ENCODE results near the gene PWWP2B. TPM values are rescaled to one million over a fixed set of nuclear protein-coding genes. Genes with fewer than 3 reads are reported as not detected.

The PWWP2B gene
- total RNA-seq, 8 experiments from 2014 or later = 4.6 to 12.7 (median 8.9) TPM

Other genes starting within 250 kb of the PWWP2B start
- gene DPYSL4, start 210.3 kb upstream of the PWWP2B start, total RNA-seq = 100 to 1,000 TPM in 1 of 8 experiments, 10 to 100 TPM in 6, under 1 TPM in 1; 0.56 to 181 (median 50.9) TPM
- gene STK32C, start 89.2 kb upstream of the PWWP2B start, total RNA-seq = 10 to 100 TPM in 6 of 8 experiments, 1 to 10 TPM in 2; 7.3 to 31.0 (median 22.7) TPM
- 10 to 100 TPM in 6 of 8 experiments, 1 to 10 TPM in 2; 7.2 to 21.5 (median 15.1) TPM for gene LRRC27, start 65.0 kb upstream of the PWWP2B start, total RNA-seq
- gene INPP5A, start 140.6 kb downstream of the PWWP2B start, total RNA-seq = 10 to 100 TPM; 13.2 to 45.0 (median 17.9) TPM